Body of pancreas (tissue), 4 donors: ENCODE results near the gene C10orf143. TPM values are rescaled to one million over a fixed set of nuclear protein-coding genes. Genes with fewer than 3 reads are reported as not detected.

Source experiments
- ATAC-seq: fragments of 150-250 bp; one replicate; pipeline ENCODE4 v1.9.1; 2016
- DNase-seq, 4 donors: peaks; one replicate each; pipeline ENCODE4 v3.0.0-alpha.2; 2019
- H3K27ac ChIP-seq, 4 donors: fragments of 200-600 bp; sonication (generic); 1 replicate in 3 of 4; 2 replicates in 1 of 4; pipeline versions ENCODE4 v1.5.1 to v1.6.1; 2016 to 2019; ENCODE audit warnings: mild to moderate bottlenecking in 1 of 4, mixed read lengths in 1 of 4, moderate library complexity in 1 of 4
- H3K27me3 ChIP-seq, 2 donors: fragments of 200-600 bp; sonication (generic); one replicate each; pipeline ENCODE4 v1.6.0; 2016; ENCODE audit warnings: mild to moderate bottlenecking in 1 of 2
- H3K36me3 ChIP-seq, 2 donors: fragments of 200-600 bp; sonication (generic); replicated peaks in 1 of 2; 2 replicates each; pipeline ENCODE4 v1.5.1; 2016; ENCODE audit warnings: low read depth in 2 of 2; ENCODE audit not compliant: insufficient read depth in 1 of 2
- H3K4me1 ChIP-seq: fragments of 200-600 bp; sonication (generic); one replicate; pipeline ENCODE4 v1.6.0; 2016
- H3K4me3 ChIP-seq, 2 donors: fragments of 200-600 bp; sonication (generic); 1 replicate in 1 of 2; 2 replicates in 1 of 2; pipeline ENCODE4 v1.5.1; 2016 to 2019
- H3K9me3 ChIP-seq, 3 donors: fragments of 200-600 bp; sonication (generic); 1 replicate in 2 of 3; 2 replicates in 1 of 3; pipeline ENCODE4 v1.5.1; 2016
- CTCF ChIP-seq, 7 experiments: fragments of 450-650 bp in 4 of 7; fragments of 200-600 bp in 3 of 7; sonication (generic) in 3 of 7; IDR thresholded peaks; one replicate each; pipeline ENCODE4 v1.5.1; 2016 to 2019; ENCODE audit warnings: antibody characterized with exemption in 7 of 7
- POLR2A ChIP-seq, 3 donors: fragments of 450-650 bp; IDR thresholded peaks; one replicate each; pipeline ENCODE4 v1.6.1; 2016; ENCODE audit warnings: antibody characterized with exemption in 3 of 3, mild to moderate bottlenecking in 2 of 3
- WGBS, 2 donors: methylation state at CpG; one replicate each; pipeline ENCODE4 v1.1.5; 2017; 5-methylcytosine and 5-hydroxymethylcytosine counted together
- intact Hi-C: fragments of 100-400 bp; cut with DNase I; formaldehyde crosslinking; loops from one replicate; pipeline ENCODE4 v1.15.1; 2023
- total RNA-seq, 2 donors: library from RNA; depleted of rRNA; stranded (reverse); fragments of >200 nt; gene quantifications; one replicate each; pipeline ENCODE4 v1.1.0, GENCODE V29; 2016

The C10orf143 gene
- total RNA-seq, 2 donors from 2014 or later: 1.3 to 3.3 TPM

GRCh38 chr10:130020651-130021382, 89.8 kb downstream of the C10orf143 start:
- H3K4me3 ChIP-seq: no peak overlapping the region

GRCh38 chr10:130018730-130019185, 91.9 kb downstream of the C10orf143 start:
- Histone ChIP-seq H3K27ac (no peak overlapping the region), H3K36me3 (no peaks in the 10 kb centered on the region), H3K27me3 (no peaks in the 10 kb centered on the region), H3K9me3 (no peaks in the 10 kb centered on the region), H3K4me1 (no peaks in the 10 kb centered on the region), H3K4me3 (no peak overlapping the region)
- TF ChIP-seq POLR2A (IDR thresholded peaks at IDR 0.05) (no peak), CTCF (IDR thresholded peaks at IDR 0.05) (no peak)
- WGBS, 2 donors: 74 to 100% methylated on average over 2 to 7 of the region's 7 CpGs
- DNase-seq: no peak
- no peak for ATAC-seq
- intact Hi-C loops: no loop called here

More at GRCh38 chr10:130020651-130021382, 89.8 kb downstream of the C10orf143 start:
- WGBS, 2 donors: 40 to 52% methylated on average over 13 to 19 of the region's 19 CpGs
- TF ChIP-seq POLR2A (IDR thresholded peaks at IDR 0.05): no peak
- no peak for TF ChIP-seq CTCF (IDR thresholded peaks at IDR 0.05)
- DNase-seq: no peak
- Histone ChIP-seq H3K36me3 (no peaks in the 10 kb centered on the region), H3K9me3 (no peaks in the 10 kb centered on the region), H3K4me1 (no peaks in the 10 kb centered on the region), H3K27me3 (no peaks in the 10 kb centered on the region), H3K27ac (no peak overlapping the region)
- ATAC-seq: no peak
- intact Hi-C loops: no loop called here

- Histone ChIP-seq H3K4me1 (no peaks in the 10 kb centered on the region), H3K36me3 (no peaks in the 10 kb centered on the region), H3K4me3 (no peak overlapping the region), H3K27me3 (no peaks in the 10 kb centered on the region), H3K9me3 (no peaks in the 10 kb centered on the region), H3K27ac (no peak overlapping the region)
- TF ChIP-seq CTCF (IDR thresholded peaks at IDR 0.05) (no peak), POLR2A (IDR thresholded peaks at IDR 0.05) (no peak)
- no peak for DNase-seq
- no peak for ATAC-seq
- intact Hi-C loops: no loop called here
- WGBS, 2 donors: 55 to 70% methylated on average over 4 to 5 of the region's 5 CpGs
These were observed 92.4 kb downstream of the C10orf143 start for GRCh38 chr10:130018265-130018664.

GRCh38 chr10:130017631-130018022, 93.0 kb downstream of the C10orf143 start:
- H3K4me3 ChIP-seq: no peak overlapping the region
- ATAC-seq: no peak
- no peaks in the 10 kb centered on the region for H3K4me1 ChIP-seq
- no peak for DNase-seq
- intact Hi-C loops: no loop called here
- WGBS, 2 donors: 67 to 75% methylated on average over 10 to 13 of the region's 13 CpGs
- H3K36me3 ChIP-seq: no peaks in the 10 kb centered on the region
- no peak overlapping the region for H3K27ac ChIP-seq
- no peak for TF ChIP-seq POLR2A (IDR thresholded peaks at IDR 0.05)
- H3K27me3 ChIP-seq: no peaks in the 10 kb centered on the region
- no peaks in the 10 kb centered on the region for H3K9me3 ChIP-seq

GRCh38 chr10:130016993-130017630, 93.5 kb downstream of the C10orf143 start:
- no peak overlapping the region for H3K27ac ChIP-seq
- no peak overlapping the region for H3K4me3 ChIP-seq
- H3K27me3 ChIP-seq: no peaks in the 10 kb centered on the region
- no peaks in the 10 kb centered on the region for H3K36me3 ChIP-seq
- no peaks in the 10 kb centered on the region for H3K4me1 ChIP-seq
- H3K9me3 ChIP-seq: no peaks in the 10 kb centered on the region
- TF ChIP-seq POLR2A (IDR thresholded peaks at IDR 0.05) (no peak), CTCF (IDR thresholded peaks at IDR 0.05) (no peak)
- WGBS, 2 donors: 69 to 75% methylated on average over 18 to 19 of the region's 19 CpGs
- intact Hi-C loops: no loop called here
- DNase-seq: no peak
- ATAC-seq: no peak
